Activated CD4-positive, alpha-beta memory T cell treated with anti-CD3 and anti-CD28 coated beads, Interleukin-2, amount 10 ng/mL, durations not matched to agents 7 days and 5 days (primary cell): ENCODE measurements around the gene OLIG2. TPM values are rescaled to one million over a fixed set of nuclear protein-coding genes. Genes with fewer than 3 reads are reported as not detected.

Experiments used
- CTCF ChIA-PET: fragments of 350-600 bp; sonication (Branson Sonifier 250); formaldehyde crosslinking; loops from one replicate; lab custom pipeline; 2021; ENCODE audit warnings: antibody characterized with exemption, inconsistent platforms; lab: Charles Lee
- POLR2A ChIA-PET: fragments of 350-600 bp; sonication (Branson Sonifier 250); formaldehyde crosslinking; loops from one replicate; lab custom pipeline; 2021; ENCODE audit warnings: antibody characterized with exemption; lab: Charles Lee
- DNase-seq: peaks from one replicate; pipeline ENCODE4 v3.0.0-alpha.2; 2020
- H3K27ac Mint-ChIP-seq: one replicate; pipeline ENCODE4 v1.8.0; 2021; ENCODE audit warnings: mild to moderate bottlenecking, mixed read lengths
- H3K27me3 Mint-ChIP-seq: one replicate; pipeline ENCODE4 v1.8.0; 2021; ENCODE audit warnings: mixed read lengths
- H3K36me3 Mint-ChIP-seq: one replicate; pipeline ENCODE4 v1.8.0; 2021; ENCODE audit warnings: low read depth, mixed read lengths
- H3K4me1 Mint-ChIP-seq: one replicate; pipeline ENCODE4 v1.8.0; 2021; ENCODE audit warnings: mixed read lengths
- H3K4me3 Mint-ChIP-seq: one replicate; pipeline ENCODE4 v1.8.0; 2021; ENCODE audit warnings: mild to moderate bottlenecking, mixed read lengths
- H3K9me3 Mint-ChIP-seq: one replicate; pipeline ENCODE4 v1.8.0; 2021; ENCODE audit warnings: mixed read lengths
- total RNA-seq, 2 experiments: library from RNA; stranded (reverse); gene quantifications; one replicate each; pipeline ENCODE4 v1.2.3, GENCODE V29; 2021

The OLIG2 gene
- total RNA-seq, 2 experiments from 2014 or later: not detected

DNA sequence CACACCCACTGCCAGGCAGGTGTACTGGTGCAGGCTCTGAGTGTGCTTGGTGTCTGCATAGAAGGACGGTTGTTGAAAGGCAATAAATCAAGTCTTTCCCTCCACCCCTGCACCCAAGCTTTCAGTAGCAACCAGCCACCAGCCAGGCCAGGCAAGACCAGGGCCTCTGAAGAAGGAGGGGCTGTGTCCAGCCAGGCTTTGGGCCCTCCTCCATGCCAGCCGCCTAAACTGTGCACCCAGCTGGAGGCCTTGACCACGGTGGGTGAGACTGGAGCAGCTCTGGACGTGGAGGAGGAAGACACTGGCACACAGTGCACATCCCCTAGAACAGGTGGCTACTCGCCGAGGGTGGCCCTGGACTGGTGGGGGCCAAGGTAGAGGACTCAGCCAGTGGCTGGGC is 4.9 kb downstream of the OLIG2 start:
- ChIA-PET POLR2A (no interaction called here), CTCF (no interaction called here)
- H3K27ac Mint-ChIP-seq: no peak overlapping the region
- no peaks in the 10 kb centered on the region for H3K9me3 Mint-ChIP-seq
- no peak overlapping the region for H3K4me3 Mint-ChIP-seq
- H3K27me3 Mint-ChIP-seq: peaks cover 51% of the 10 kb centered on the region
- no peak for DNase-seq
- peaks cover 22% of the 10 kb centered on the region for H3K4me1 Mint-ChIP-seq
- peaks cover 8% of the 10 kb centered on the region for H3K36me3 Mint-ChIP-seq

DNA sequence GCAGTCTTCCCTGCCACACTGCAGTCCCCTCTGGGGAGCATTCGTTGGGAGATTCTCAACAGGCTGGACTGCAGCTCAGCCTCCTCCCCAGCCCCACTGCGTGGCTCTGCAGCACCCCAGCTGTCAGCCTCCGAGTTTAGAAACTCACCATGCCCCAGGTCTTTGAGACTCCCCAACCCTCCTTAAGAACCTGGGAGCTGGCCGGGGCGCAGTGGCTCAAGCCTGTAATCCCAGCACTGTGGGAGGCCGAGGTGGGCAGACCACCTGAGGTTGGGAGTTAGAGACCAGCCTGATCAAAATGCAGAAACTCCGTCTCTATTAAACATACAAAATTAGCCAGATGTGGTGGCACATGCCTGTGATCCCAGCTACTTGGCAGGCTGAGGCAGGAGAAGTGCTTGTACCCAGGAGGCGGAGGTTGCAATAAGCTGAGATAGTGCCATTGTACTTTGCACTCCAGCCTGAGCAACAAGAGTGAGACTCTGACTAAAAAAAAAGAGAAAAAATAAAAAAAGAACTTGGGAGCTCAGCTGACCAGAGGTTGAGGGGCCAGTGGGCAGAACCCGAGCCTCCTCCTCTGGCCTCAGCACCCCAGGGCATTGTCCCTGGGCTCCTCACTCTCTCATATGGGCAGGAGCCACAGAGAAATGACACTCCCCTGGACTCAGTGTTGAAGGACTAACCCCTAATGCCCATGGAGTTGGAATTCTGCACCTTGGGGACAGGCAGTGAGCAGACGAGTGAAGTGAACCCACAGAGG is 5.6 kb downstream of the OLIG2 start:
- ChIA-PET POLR2A (no interaction called here), CTCF (no interaction called here)
- Mint-ChIP-seq H3K9me3 (no peaks in the 10 kb centered on the region), H3K27ac (no peak overlapping the region), H3K36me3 (peaks cover 3% of the 10 kb centered on the region), H3K27me3 (peaks cover 44% of the 10 kb centered on the region), H3K4me3 (no peak overlapping the region), H3K4me1 (peaks cover 20% of the 10 kb centered on the region)
- no peak for DNase-seq

DNA sequence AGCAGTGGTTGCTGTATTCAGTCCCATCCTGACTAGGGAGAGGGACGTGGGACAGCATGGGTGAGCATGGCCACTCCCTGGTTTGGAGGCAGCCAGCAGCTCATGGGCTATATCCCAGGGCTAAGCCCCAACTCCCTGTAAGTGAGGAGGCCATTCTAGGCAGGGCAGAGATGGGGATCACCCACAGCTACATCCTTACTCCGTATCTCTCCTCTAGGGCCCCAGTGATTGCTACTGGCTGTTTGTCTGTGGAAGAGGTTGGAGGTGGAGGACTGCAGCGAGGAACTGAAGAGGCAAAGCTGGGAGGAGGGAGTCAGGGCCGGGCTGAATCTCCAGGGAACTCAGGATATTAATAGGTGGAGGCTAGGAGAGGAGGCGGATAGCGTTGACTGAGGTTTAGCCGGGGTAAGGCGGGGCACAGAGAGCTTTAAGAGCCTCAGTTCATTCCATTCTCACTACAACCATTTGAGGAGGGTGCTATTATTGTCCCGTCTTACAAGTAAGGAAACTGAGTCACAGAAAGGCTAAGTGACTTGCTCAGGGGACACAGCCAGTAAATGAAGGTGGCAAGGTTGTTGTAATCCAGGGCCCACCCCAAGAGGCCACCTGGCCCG is 6.8 kb downstream of the OLIG2 start:
- no peak for DNase-seq
- Mint-ChIP-seq H3K36me3 (peaks cover 3% of the 10 kb centered on the region), H3K4me1 (peaks cover 27% of the 10 kb centered on the region), H3K9me3 (no peaks in the 10 kb centered on the region), H3K27ac (no peak overlapping the region), H3K27me3 (peaks cover 35% of the 10 kb centered on the region), H3K4me3 (no peak overlapping the region)
- ChIA-PET CTCF (no interaction called here), POLR2A (interaction anchor here (1.2 kb wide), 1 partner anchor 9 kb away, joined by 3 read pairs; no protein-coding TSS in a partner anchor)

DNA sequence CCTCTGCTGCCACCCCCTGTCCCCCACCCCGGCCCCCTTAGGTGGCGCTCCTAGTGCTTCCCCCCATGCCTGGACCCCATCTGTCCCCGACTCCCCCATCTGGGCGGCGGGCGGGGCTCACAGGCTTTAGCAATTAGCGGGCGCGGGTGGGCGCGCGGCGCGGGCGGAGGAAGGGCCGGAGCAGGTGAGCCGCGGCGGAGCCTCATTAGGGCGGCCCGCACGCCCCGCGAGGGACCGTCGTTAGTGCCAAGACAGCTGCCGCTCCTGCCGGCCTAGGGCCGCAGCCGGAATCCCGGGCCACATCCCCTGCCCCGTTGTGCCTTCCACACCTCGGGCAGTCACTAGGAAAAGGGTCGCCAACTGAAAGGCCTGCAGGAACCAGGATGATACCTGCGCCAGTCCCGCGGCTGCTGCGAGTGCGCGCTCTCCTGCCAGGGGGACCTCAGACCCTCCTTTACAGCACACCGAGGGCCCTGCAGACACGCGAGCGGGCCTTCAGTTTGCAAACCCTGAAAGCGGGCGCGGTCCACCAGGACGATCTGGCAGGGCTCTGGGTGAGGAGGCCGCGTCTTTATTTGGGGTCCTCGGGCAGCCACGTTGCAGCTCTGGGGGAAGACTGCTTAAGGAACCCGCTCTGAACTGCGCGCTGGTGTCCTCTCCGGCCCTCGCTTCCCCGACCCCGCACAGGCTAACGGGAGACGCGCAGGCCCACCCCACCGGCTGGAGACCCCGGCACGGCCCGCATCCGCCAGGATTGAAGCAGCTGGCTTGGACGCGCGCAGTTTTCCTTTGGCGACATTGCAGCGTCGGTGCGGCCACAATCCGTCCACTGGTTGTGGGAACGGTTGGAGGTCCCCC is 7.6 kb downstream of the OLIG2 start:
- POLR2A ChIA-PET: interaction anchor here (1.2 kb wide), 1 partner anchor 8 kb away, joined by 3 read pairs; no protein-coding TSS in a partner anchor
- no peak for DNase-seq
- no peaks in the 10 kb centered on the region for H3K9me3 Mint-ChIP-seq
- H3K36me3 Mint-ChIP-seq: peaks cover under 1% of the 10 kb centered on the region
- no peak overlapping the region for H3K27ac Mint-ChIP-seq
- no peak overlapping the region for H3K4me3 Mint-ChIP-seq
- peaks cover 24% of the 10 kb centered on the region for H3K4me1 Mint-ChIP-seq
- peaks cover 30% of the 10 kb centered on the region for H3K27me3 Mint-ChIP-seq
- CTCF ChIA-PET: no interaction called here

DNA sequence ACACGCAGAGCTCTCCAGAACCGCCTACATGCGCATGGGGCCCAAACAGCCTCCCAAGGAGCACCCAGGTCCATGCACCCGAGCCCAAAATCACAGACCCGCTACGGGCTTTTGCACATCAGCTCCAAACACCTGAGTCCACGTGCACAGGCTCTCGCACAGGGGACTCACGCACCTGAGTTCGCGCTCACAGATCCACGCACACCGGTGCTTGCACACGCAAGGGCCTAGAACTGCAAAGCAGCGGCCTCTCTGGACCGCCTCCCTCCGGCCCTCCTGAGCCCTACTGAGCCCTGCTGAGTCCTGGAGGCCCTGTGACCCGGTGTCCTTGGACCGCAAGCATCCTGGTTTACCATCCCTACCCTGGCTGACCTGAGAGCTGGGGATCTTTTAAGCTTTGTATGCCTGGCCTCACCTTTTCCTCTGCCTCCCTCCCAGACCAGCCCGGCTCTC is 8.3 kb downstream of the OLIG2 start:
- H3K27me3 Mint-ChIP-seq: peaks cover 23% of the 10 kb centered on the region
- CTCF ChIA-PET: no interaction called here

DNA sequence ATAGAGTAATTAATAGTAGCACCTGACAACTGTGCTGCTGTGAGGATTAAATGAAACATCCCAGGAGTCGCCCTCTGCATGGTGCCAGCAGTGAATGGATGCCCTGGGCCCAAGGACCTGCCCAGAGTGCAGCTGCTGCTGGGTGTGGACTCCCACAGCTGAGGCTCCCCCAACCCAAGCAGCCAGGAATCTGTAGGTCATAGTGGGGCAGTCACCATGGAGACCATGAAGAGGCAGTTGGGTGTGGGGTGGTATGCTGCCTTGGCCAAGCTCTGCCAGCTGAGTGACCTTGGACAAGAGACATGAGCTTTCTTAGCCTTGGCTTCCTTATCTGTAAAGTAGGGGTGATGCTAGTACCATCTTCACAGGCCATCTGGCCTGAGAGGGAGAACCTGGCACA is 9.4 kb downstream of the OLIG2 start:
- H3K27me3 Mint-ChIP-seq: peaks cover 13% of the 10 kb centered on the region
- H3K4me3 Mint-ChIP-seq: no peak overlapping the region
- no peak overlapping the region for H3K27ac Mint-ChIP-seq
- no peaks in the 10 kb centered on the region for H3K9me3 Mint-ChIP-seq
- POLR2A ChIA-PET: no interaction called here
- peaks cover 17% of the 10 kb centered on the region for H3K4me1 Mint-ChIP-seq
- CTCF ChIA-PET: no interaction called here
- no peaks in the 10 kb centered on the region for H3K36me3 Mint-ChIP-seq
- no peak for DNase-seq

More for the DNA sequence above, 8.3 kb downstream of the OLIG2 start:
- no peak overlapping the region for H3K4me3 Mint-ChIP-seq
- H3K27ac Mint-ChIP-seq: no peak overlapping the region
- POLR2A ChIA-PET: no interaction called here
- no peaks in the 10 kb centered on the region for H3K36me3 Mint-ChIP-seq
- no peaks in the 10 kb centered on the region for H3K9me3 Mint-ChIP-seq
- H3K4me1 Mint-ChIP-seq: peaks cover 20% of the 10 kb centered on the region
- DNase-seq: no peak

DNA sequence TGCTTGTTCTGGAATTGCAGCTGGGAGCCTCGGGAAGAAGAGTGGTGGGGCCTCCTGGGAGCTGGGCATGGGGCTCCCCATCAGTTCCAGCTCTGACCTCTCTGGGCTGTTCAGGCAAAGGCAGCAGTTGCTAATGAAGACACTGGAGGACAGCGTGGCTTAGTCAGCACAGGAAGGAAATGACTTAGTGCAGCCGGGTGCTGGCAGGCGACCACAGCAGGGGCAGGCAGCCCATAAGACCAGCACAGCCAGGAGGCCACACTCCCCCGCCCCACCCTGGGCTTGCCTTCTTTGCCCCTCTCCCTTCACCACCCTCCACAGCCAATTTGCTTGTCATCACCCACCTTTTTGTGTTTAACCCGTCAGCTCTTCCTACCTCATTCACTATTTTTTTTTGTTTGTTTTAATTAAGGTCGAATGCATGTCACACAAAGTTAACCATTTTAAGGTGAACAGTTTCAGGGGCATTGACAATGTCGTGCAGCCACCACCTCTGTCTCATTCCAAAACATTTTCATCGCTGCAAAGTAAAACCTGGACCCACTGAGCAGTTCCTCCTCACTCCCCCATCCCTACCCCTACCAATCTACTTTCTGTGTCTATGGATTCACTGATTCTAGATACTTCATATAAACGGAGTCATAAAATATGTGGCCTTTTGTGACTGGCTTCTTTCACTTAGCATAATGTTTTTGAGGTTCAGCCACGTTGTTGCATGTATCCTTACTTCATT is 10.9 kb downstream of the OLIG2 start:
- Mint-ChIP-seq H3K9me3 (no peaks in the 10 kb centered on the region), H3K27me3 (peaks cover 10% of the 10 kb centered on the region), H3K27ac (peak overlapping the region; percentile 65), H3K4me1 (peaks cover 17% of the 10 kb centered on the region), H3K36me3 (no peaks in the 10 kb centered on the region), H3K4me3 (no peak overlapping the region)
- POLR2A ChIA-PET: no interaction called here
- peak; percentile 63 for DNase-seq
- CTCF ChIA-PET: no interaction called here

DNA sequence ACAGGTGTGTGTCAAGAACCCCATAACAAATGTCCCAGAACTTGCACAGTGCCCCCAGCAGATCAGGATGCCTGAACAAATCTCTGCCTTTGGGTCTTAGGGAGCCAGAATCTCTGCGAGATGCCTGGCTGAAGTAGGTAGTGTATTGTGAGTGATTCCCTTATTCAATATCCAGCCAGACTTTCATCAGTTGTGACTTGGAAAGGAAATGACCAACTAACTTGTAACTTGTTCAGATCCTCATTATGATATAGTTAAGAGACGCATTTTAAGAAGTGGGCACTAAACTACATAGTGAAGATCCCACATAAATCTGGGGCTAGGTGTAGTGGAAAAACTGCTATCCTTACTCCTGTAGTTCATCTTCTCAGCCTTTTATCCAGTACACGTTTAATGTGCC is 11.8 kb downstream of the OLIG2 start:
- H3K36me3 Mint-ChIP-seq: no peaks in the 10 kb centered on the region
- H3K4me3 Mint-ChIP-seq: no peak overlapping the region
- H3K4me1 Mint-ChIP-seq: peaks cover 17% of the 10 kb centered on the region
- no peak overlapping the region for H3K27ac Mint-ChIP-seq
- no peak for DNase-seq
- H3K27me3 Mint-ChIP-seq: peaks cover 5% of the 10 kb centered on the region
- H3K9me3 Mint-ChIP-seq: no peaks in the 10 kb centered on the region
- CTCF ChIA-PET: interaction anchor here (0.6 kb wide), 1 partner anchor 264 kb away, joined by 3 read pairs; no protein-coding TSS in a partner anchor
- POLR2A ChIA-PET: no interaction called here

DNA sequence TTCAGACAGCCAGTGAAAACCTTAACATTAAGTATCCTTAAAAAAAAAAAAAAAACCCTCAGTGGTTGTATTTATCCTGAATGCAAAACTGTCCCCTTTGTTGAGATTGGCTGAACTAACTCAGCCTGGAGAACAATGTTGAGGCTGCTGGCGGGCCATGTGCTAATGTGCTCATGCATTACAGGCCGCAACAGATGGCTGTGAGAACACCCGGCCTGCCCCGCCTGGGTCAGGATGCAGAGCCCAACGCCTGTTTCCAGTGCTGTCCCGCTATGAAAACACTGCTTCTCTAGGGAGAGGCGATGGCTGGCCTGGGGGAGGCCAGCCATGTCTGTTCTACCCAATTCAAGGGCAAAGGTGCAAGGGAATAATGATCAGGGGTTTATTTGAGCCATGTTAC is 13.8 kb downstream of the OLIG2 start:
- Mint-ChIP-seq H3K36me3 (no peaks in the 10 kb centered on the region), H3K27me3 (peaks cover 16% of the 10 kb centered on the region), H3K9me3 (no peaks in the 10 kb centered on the region), H3K4me3 (no peak overlapping the region), H3K27ac (no peak overlapping the region), H3K4me1 (peaks cover 17% of the 10 kb centered on the region)
- ChIA-PET POLR2A (no interaction called here), CTCF (no interaction called here)
- DNase-seq: no peak

DNA sequence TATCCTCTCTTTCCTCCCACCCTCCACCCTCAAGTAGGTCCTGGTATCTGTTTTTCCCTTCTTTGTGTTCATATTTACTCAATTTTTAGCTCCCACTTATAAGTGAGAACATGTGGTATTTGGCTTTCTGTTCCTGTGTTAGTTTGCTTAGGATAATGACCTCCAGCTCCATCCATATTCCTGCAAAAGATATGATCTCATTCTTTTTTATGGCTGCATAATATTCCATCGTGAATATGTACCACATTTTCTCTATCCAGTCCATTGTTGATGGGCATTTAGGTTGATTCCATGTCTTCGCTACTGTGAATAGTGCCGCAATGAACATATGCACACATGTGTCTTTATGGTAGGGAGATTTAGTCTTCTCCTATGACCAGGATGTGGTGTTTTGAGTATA is 14.5 kb downstream of the OLIG2 start:
- Mint-ChIP-seq H3K27ac (no peak overlapping the region), H3K4me1 (peaks cover 17% of the 10 kb centered on the region), H3K4me3 (no peak overlapping the region), H3K36me3 (no peaks in the 10 kb centered on the region), H3K27me3 (peaks cover 18% of the 10 kb centered on the region), H3K9me3 (no peaks in the 10 kb centered on the region)
- ChIA-PET POLR2A (no interaction called here), CTCF (no interaction called here)
- no peak for DNase-seq

DNA sequence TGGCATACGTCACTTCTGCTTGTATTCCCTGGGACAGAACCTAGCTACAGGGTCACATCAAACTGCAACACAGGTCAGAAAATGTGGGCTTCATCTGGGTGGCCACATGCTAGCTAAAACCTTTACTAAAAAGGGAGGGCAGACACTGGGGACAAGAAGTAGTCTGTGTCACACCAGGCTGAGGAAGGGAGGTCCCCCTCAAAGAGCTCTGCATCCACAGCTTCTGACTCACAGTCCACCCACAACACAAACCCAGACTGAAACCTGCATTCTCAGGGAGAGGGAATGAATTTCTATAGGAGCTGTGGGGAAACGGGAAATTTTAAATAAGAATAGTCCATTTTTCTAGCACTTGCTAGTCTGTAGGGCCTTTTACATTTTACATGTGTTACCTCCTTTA is 16.2 kb downstream of the OLIG2 start:
- ChIA-PET CTCF (interaction anchor here (1.0 kb wide), 1 partner anchor 102 kb away, joined by 3 read pairs; no protein-coding TSS in a partner anchor), POLR2A (interaction anchor here (1.4 kb wide), 1 partner anchor 10 kb away, joined by 3 read pairs; no protein-coding TSS in a partner anchor)
- peaks cover 25% of the 10 kb centered on the region for H3K27me3 Mint-ChIP-seq

DNA sequence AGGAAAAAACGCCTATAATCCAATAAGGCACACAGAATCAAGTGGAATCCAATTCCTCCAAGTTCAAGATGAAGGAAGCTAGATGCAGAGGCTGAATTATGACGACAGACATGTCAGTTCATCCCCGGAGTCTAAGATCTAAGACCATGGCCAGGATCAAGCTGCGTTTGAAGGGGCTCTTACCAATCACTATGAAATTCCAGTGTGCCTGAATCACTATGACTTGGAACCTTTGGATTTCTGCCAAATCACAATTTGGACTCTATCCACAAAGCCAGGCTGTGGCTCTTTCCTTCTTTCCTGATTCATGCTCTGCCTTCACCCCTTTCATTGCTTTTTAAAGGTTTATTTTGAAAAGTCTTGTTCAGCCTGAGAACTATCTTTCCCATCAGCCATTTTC is 17.1 kb downstream of the OLIG2 start:
- Mint-ChIP-seq H3K4me1 (no peaks in the 10 kb centered on the region), H3K27ac (no peak overlapping the region), H3K27me3 (peaks cover 28% of the 10 kb centered on the region), H3K9me3 (no peaks in the 10 kb centered on the region), H3K36me3 (no peaks in the 10 kb centered on the region), H3K4me3 (no peak overlapping the region)
- no peak for DNase-seq
- CTCF ChIA-PET: no interaction called here
- POLR2A ChIA-PET: no interaction called here

More for the DNA sequence above, 16.2 kb downstream of the OLIG2 start:
- Mint-ChIP-seq H3K4me3 (no peak overlapping the region), H3K27ac (no peak overlapping the region), H3K4me1 (peaks cover 5% of the 10 kb centered on the region), H3K9me3 (no peaks in the 10 kb centered on the region), H3K36me3 (no peaks in the 10 kb centered on the region)
- DNase-seq: no peak
